CD4-positive, alpha-beta T cell treated with Interleukin-2 at 100 ng/mL for 4 hours (primary cell): ENCODE data around the gene SLC16A8.

ENCODE experiments used
- DNase-seq: peaks from one replicate; pipeline ENCODE4 v3.0.0-alpha.2; 2020; ENCODE audit warnings: low spot score

Gene SLC16A8

GRCh38 chr22:38111925-38112355, 28.0 kb upstream of the SLC16A8 start:
- DNase-seq, result no peak

- no peak for DNase-seq
These were observed 27.2 kb upstream of the SLC16A8 start for GRCh38 chr22:38110863-38111852.

DNA sequence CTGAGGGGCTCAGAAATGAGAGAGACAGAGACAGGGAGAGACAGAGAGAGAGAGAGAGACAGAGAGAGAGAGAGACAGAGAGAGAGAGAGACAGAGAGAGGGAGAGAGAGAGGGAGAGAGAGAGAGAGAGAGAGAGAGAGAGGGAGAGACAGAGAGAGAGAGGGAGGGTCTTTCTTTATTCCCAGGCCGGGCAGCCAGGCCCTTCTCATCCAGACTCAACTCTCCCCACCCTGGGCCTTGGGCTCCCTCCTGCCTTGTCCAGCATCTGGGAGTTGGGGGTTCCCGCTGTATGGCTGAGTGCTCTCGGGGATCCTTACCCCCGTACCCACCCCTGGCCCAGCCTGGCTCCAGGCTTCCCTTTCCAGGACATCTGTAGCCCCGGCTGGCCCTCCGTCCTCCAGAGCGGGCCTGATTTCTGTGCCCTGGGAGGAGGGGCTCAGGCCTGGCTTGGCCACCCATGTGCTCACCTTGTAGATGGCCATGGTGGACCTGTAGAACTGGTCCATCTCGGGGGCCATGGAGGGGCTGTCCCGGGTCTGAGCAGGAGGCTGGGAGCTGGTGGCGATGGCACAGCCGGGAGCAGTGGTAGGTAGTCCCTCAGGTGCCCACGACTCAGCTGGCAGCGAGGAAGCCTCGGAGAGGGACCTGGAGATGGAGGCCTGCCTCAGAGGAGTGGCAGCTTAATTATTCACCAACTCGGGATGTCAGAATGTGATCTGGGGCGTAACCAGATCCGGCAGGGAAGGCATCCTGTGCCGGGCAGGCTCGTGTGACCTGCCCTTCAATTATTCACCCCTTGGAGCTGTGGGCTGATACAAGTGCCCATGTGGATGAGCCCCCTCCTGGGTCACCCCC, 26.3 kb upstream of the SLC16A8 start, which contains the start of gene BAIAP2L2:
BAIAP2L2 (minus strand) TSS at position 677 of the 855 bp plus-strand sequence; CDS start at position 518, 159 bp downstream.
- no peak for DNase-seq

DNA sequence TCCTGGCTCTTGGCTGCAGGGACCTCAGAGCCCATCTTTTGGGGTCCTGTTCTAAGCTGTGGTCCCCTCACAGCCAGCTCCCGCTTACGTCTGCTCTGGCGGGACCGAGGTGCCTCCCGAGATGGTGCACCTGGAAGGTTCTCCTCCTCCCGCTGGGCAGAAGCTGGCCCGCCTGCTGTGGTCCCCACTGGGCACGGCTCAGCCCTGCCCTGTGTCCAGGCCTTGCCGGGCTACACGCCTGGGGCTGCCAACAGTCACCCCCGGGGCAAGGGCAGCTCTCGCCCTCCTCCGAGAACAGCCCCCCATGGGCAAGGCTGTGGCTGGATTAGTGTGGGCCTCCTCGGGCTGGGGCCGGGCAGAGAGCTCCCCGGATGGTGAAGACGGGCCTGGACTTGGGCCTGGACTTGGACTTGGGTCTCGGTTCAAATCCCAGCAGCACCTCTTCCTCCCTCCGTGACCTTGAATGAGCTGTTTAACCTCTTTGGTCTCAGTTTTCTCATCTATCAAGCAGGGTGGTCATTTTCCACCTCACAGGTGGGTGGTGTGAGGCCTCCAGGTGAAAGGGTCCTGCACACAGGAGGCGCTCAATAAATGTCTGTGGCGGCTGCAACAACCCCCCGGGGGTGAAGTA, 25.5 kb upstream of the SLC16A8 start:
- peak; percentile 12 for DNase-seq

GRCh38 chr22:38108561-38109319, 24.8 kb upstream of the SLC16A8 start:
- DNase-seq, result no peak

GRCh38 chr22:38107692-38108515, 23.9 kb upstream of the SLC16A8 start:
- DNase-seq, result no peak

GRCh38 chr22:38106814-38107578, 23.0 kb upstream of the SLC16A8 start:
- no peak for DNase-seq

GRCh38 chr22:38104084-38104483, 20.1 kb upstream of the SLC16A8 start:
- no peak for DNase-seq

DNA sequence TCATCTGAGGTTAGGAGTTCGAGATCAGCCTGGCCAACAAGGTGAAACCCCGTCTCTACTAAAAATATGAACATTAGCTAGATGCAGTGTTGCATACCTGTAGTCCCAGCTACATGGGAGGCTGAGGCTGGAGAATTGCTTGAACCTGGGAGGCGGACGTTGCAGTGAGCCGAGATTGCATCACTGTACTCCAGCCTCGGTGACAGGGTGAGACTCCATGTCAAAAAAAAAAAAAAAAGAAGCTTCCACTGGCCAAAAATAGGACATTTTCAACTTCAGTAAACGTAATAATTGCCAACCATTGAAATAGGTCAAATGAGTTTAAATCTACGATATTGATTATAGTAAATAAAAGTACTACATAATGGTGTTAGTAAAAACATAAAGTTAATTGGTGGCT, 19.7 kb upstream of the SLC16A8 start:
- no peak for DNase-seq

GRCh38 chr22:38098410-38099249, 14.6 kb upstream of the SLC16A8 start:
- DNase-seq, result no peak

DNA sequence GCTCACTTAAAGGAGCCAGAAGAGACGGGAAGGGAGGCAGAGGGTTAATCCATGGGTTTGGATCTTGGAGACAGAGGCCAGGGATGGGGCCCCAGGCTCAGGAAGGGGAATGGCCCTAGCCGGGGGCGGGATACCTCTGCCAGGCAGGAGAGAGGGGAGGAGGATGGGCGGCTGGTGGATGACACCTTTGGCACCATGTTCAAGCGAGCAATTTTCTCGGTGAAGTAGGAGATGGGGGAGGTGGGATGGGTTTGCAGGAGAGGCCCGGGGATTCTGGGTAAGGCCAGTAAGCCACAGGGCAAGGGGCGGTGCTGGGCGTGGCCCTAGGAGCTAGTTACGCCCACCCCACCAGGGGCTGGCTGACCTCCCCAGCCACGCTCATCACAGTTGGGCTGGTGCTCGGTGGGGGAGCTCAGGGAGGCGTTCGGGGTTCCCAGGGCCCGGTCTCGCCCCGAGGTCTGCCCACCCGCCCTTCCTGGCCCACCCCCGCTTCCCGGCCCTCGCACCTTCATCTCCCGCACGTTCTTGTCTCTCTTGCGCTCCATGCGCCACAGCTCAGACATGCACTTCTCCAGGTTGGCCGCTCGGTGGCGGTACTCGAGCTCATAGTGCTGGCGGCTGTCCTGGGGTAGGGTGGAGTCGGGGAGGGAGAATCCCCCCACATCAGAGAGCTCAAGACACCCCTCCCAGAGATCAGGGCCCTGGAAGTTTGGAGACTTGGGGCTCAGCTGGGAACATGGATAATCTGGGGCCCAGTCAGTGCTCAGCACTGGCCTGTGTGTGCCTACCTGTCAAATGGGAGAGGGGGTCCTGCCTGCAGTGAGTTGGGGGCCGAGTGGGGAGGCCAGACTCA, 13.8 kb upstream of the SLC16A8 start:
- DNase-seq, result no peak

- no peak for DNase-seq
These were observed 13.1 kb upstream of the SLC16A8 start for GRCh38 chr22:38097058-38097457.

GRCh38 chr22:38089474-38089851, 5.5 kb upstream of the SLC16A8 start:
- no peak for DNase-seq

DNA sequence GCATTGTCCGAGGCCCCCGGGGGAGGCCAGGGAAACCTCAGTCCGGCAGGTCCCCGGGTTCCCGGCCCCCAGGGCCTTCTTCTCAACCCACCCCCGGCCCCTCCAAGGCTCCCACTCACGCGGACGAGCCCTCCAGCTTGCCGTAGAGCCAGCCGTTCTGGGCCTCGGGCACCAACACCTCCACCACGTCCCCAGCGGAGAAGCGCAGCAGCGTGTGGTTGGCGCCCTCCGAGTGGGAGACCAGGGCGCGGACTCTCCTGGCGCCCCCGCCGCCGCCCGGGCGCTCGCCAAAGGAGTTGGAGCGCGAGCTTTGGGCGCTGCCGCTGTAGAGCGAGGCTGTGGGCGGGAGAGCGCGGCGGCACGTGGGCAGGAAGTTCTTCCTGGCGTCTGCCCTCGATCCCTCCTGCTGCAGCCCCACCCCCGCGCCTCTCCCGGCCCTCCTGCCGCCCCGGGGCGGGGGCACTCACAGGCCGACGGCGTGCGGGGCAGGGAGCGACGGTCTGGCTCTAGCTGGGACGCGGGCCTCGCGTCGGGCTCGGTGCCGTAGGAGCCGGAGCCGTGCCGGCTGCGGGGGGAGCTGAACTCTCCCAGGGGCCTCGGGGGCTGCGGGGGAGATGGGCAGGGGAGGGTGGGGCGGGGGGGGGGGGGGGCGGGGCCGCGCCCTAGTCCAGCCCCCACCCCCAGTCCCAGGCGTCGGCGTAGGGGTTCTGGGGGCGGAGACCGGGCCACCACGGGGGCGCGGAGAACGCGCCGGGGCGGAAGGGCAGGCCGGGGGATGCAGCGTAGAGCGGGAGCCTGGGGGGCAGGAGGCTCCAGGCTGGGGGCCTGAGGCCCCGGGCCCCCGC, 4.9 kb upstream of the SLC16A8 start:
- DNase-seq, result no peak

DNA sequence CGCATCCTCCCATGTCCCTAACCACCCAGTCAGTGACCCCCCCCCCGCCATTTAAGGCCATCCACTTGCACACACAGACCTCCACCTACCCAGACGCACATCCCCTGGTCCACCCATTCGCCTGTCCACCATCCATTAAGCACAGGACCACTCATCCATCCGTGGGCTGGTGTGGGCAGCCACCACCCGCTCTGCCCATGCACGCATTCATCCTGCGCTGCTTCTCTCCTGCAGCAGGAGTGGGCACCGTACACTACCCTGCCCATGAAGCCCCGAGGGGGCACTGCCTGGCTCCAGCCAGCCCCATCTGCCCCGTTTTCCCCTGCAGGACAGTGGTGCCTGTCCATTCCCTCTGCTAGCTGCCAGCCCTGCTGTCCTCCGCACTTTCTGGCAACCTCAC, 3.9 kb upstream of the SLC16A8 start:
- DNase-seq, result no peak

GRCh38 chr22:38086942-38087341, 3.0 kb upstream of the SLC16A8 start:
- DNase-seq, result no peak
